HEK293T (cell line): ENCODE results near the gene RNF187.
"Not testable (repeated sequence)": the region's sequence is repeated elsewhere in the genome, so short reads cannot be mapped to it uniquely, and the experiment has no call there.

ENCODE experiments used
- CTCF ChIA-PET: fragments of 350-600 bp; formaldehyde crosslinking; extraction: SDS; loops from one replicate; lab custom pipeline; 2021; ENCODE audit warnings: antibody characterized with exemption, inconsistent platforms; lab: Yijun Ruan, JAX
- POLR2A ChIA-PET: fragments of 350-600 bp; formaldehyde crosslinking; extraction: SDS; loops from one replicate; lab custom pipeline; 2020; ENCODE audit warnings: antibody characterized with exemption, inconsistent platforms; lab: Yijun Ruan, JAX
- DNase-seq: peaks from one replicate; pipeline ENCODE4 v3.0.0; 2012; ENCODE audit warnings: mixed read lengths; ENCODE audit errors: extremely low spot score
- ARNT ChIP-seq: fragments of 450-650 bp; IDR thresholded peaks from 2 replicates; pipeline ENCODE4 v1.6.1; 2017; ENCODE audit warnings: mild to moderate bottlenecking
- BHLHE40 ChIP-seq: fragments of 450-650 bp; IDR thresholded peaks from 2 replicates; pipeline ENCODE4 v1.6.1; 2016; ENCODE audit warnings: mild to moderate bottlenecking, moderate library complexity, borderline replicate concordance
- CTBP1 ChIP-seq: fragments of 450-650 bp; IDR thresholded peaks from 2 replicates; pipeline ENCODE4 v1.6.1; 2016; ENCODE audit warnings: borderline replicate concordance
- ELF4 ChIP-seq: fragments of 450-650 bp; IDR thresholded peaks from 2 replicates; pipeline ENCODE4 v1.6.1; 2017; ENCODE audit warnings: antibody characterized with exemption
- FOXA1 ChIP-seq: fragments of 450-650 bp; IDR thresholded peaks from 2 replicates; pipeline ENCODE4 v1.6.1; 2016; ENCODE audit warnings: mild to moderate bottlenecking
- FOXK2 ChIP-seq: fragments of 450-650 bp; IDR thresholded peaks from 2 replicates; pipeline ENCODE4 v1.6.1; 2016; ENCODE audit warnings: mild to moderate bottlenecking
- FOXM1 ChIP-seq: fragments of 450-650 bp; IDR thresholded peaks from 2 replicates; pipeline ENCODE4 v1.6.1; 2017; ENCODE audit warnings: mild to moderate bottlenecking, borderline replicate concordance
- HDGF ChIP-seq: fragments of 450-650 bp; IDR thresholded peaks from 2 replicates; pipeline ENCODE4 v1.6.1; 2017; ENCODE audit warnings: antibody characterized with exemption, borderline replicate concordance
- L3MBTL2 ChIP-seq: fragments of 450-650 bp; conservative IDR thresholded peaks from 2 replicates; pipeline ENCODE4 v1.6.1; 2016; ENCODE audit warnings: mild to moderate bottlenecking
- LEF1 ChIP-seq: fragments of 450-650 bp; IDR thresholded peaks from 2 replicates; pipeline ENCODE4 v1.6.1; 2017; ENCODE audit warnings: mild to moderate bottlenecking, borderline replicate concordance
- NFRKB ChIP-seq: fragments of 450-650 bp; IDR thresholded peaks from 2 replicates; pipeline ENCODE4 v1.6.1; 2016; ENCODE audit warnings: mild to moderate bottlenecking, moderate library complexity
- SP1 ChIP-seq: fragments of 450-650 bp; IDR thresholded peaks from 2 replicates; pipeline ENCODE4 v1.6.1; 2017
- SUZ12 ChIP-seq: fragments of 450-650 bp; IDR thresholded peaks from 2 replicates; pipeline ENCODE4 v1.6.1; 2016; ENCODE audit warnings: mild to moderate bottlenecking
- TARDBP ChIP-seq: fragments of 450-650 bp; IDR thresholded peaks from 2 replicates; pipeline ENCODE4 v1.6.1; 2016
- ZNF384 ChIP-seq: fragments of 450-650 bp; IDR thresholded peaks from 2 replicates; pipeline ENCODE4 v1.6.1; 2016
- TF ChIP-seq, protein P1 (sequence below): fragments of 450-650 bp; IDR thresholded peaks from 2 replicates; pipeline ENCODE4 v1.6.1; 2016

The RNF187 gene

DNA sequence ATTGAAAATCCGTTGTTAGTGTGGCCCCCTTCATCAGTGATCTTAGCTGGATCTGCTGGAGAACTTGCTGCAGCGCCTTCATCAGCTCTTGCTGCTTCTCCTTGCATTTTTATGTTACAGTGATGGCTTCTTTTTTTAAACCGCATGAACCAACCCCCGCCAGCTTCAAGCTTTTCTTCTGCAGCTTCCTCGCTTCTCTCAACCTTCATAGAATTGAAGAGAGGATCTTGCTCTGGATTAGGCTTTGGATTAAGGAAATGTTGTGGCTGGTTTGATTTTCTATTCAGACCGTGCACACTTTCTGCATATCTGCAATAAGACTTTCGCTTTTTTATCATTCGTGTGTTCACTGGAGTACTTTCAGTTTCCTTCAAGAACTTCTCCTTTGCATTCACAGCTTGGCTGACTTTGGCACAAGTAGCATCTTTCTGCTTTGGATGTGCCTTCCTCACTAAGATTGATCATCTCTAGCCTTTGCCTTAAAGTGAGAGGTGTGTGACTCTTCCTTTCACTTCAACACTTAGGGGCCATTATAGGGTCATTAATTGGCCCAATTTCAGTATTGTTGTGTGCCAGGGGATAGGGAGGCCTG, 13.1 kb downstream of the RNF187 start:
- no peak for DNase-seq
- no peak for TF ChIP-seq ZNF384
- no peak for TF ChIP-seq LEF1
- TF ChIP-seq SP1, result no peak
- no peak for TF ChIP-seq ARNT
- no peak for TF ChIP-seq TARDBP
- POLR2A ChIA-PET, result interaction anchor here (0.8 to 1.5 kb wide), 4 partner anchors 11 to 45 kb away, joined by 3 to 7 read pairs (median 4); no protein-coding TSS in a partner anchor
- CTCF ChIA-PET, result interaction anchor here (0.6 to 1.8 kb wide), 3 partner anchors 12 to 147 kb away, joined by 3 to 10 read pairs (median 6); no protein-coding TSS in a partner anchor

DNA sequence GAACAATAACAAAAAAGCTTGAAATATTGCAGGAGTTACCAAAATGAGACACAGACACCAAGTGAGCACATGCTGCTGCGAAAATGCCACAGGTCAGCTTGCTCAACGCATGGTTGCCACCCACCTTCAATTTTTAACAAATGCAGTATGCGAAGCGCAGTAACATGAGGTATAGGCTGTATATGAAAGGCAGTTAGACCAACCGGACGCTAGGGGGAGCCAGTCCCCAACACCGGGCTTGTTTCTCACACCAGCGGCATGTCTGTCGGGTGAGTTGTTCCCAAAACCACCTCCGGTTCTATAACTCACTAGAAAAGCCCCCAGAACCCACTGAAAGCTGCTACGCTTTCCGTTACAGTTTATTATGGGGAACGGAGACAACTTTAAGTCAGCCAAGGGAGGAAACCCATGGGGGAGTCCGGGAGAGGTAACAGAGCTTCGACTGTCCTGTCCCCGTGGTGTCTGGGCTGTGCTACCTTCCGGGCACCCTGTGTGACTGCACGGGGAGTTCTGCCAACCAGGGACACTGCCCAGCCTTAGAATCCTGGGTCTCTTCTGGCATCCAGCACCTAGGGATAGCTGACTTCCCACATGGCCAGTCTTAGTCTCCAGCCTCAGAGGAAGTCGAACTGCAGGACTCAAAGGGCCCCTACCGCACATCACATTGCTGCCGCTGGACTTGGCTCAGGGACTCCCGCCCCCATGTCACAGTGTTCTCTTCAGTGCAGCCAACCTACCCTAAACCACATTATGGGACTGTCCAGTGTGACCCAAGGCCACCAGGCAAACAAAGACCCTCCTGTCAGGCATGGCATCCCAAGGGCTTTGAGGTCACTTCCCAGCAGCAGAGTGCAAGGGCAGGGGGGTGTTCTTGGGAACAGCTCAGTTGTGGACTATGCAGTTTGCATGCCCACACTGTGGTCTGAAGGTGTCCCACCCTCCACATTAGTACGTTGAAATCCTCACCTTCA, 14.0 kb downstream of the RNF187 start:
- ChIA-PET CTCF (interaction anchor here (0.7 to 1.8 kb wide), 7 partner anchors 11 to 334 kb away, joined by 3 to 10 read pairs (median 4); no protein-coding TSS in a partner anchor), POLR2A (interaction anchor here (0.8 to 1.5 kb wide), 3 partner anchors 12 to 46 kb away, joined by 3 to 7 read pairs (median 3); no protein-coding TSS in a partner anchor)
- DNase-seq, result peak; percentile 91
- TF ChIP-seq SUZ12, result no peak
- TF ChIP-seq L3MBTL2, result peak; percentile 77
- no peak for TF ChIP-seq TARDBP

DNA sequence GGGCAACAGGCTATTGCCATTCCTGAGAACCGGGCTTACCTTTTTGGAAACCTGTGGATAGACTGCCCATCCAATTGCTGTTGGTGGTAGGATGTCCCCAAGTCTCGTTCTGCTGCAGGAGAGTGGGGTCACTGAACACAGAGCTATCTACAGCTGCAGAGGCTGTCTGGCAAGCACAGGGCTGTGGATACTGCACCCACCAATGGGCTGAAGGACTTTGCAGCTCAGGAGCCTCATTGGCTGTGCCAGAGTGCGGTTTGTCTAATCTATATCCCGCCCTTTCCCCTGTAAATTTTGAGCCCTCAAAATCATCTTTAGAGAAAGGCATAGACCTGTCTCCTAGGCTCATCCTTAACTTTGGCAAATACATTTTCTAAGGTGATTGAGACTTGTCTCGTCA, 15.3 kb downstream of the RNF187 start:
- ChIA-PET POLR2A (no interaction called here), CTCF (no interaction called here)
- no peak for TF ChIP-seq ARNT
- no peak for TF ChIP-seq SUZ12
- no peak for TF ChIP-seq HDGF
- no peak for TF ChIP-seq LEF1
- TF ChIP-seq SP1, result no peak
- no peak for TF ChIP-seq CTBP1
- no peak for TF ChIP-seq BHLHE40
- no peak for TF ChIP-seq ELF4
- TF ChIP-seq FOXA1, result no peak
- TF ChIP-seq TARDBP, result no peak
- TF ChIP-seq L3MBTL2, result no peak
- DNase-seq, result no peak

DNA sequence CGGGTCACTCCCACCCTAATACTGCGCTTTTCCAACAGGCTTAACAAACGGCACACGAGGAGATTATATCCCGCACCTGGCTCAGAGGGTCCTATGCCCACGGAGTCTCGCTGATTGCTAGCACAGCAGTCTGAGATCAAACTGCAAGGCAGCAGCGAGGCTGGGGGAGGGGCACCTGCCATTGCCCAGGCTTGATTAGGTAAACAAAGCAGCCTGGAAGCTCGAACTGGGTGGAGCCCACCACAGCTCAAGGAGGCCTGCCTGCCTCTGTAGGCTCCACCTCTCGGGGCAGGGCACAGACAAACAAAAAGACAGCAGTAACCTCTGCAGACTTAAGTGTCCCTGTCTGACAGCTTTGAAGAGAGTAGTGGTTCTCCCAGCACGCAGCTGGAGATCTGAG, 18.8 kb downstream of the RNF187 start:
- POLR2A ChIA-PET, CTCF ChIA-PET: not testable (repeated sequence)

DNA sequence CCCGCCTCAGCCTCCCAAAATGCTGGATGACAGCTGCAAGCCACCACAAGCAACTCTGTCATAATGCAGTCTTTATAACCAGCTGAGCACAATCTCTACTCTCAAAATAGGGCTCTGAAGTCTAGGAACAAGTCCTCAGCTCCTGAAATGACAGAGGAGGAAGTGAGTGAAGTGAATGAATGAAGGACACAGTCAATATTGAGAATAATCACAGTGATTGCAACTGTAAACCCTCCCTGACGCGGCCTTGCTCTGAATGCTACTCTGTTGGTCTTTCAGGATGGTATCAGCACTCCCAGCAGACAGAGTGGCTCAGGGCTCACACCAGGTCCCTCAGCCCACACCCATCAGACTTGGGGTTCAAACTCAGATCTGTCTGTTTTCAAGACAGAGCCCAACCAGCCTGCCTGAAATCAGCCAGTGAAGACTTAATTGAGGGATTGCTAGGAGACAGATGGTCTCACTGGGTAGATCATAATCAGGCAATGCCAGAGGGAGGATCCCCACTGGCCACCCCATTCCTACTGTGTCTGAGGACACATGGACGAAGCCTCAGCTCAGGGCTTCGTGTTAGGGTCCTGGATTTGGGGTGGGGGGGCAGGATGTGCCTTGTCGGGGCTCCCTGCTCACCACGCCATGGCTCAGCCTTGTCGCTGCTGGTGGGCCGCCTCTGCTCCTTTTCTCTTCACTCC, 20.9 kb downstream of the RNF187 start:
- ChIA-PET POLR2A (no interaction called here), CTCF (no interaction called here)
- DNase-seq, result peak; percentile 3
- TF ChIP-seq SUZ12 (no peak), ZNF384 (no peak), ARNT (no peak), SP1 (no peak), ELF4 (no peak), LEF1 (no peak), CTBP1 (no peak), L3MBTL2 (no peak), NFRKB (no peak), FOXK2 (no peak)
- TF ChIP-seq, protein P1, sequence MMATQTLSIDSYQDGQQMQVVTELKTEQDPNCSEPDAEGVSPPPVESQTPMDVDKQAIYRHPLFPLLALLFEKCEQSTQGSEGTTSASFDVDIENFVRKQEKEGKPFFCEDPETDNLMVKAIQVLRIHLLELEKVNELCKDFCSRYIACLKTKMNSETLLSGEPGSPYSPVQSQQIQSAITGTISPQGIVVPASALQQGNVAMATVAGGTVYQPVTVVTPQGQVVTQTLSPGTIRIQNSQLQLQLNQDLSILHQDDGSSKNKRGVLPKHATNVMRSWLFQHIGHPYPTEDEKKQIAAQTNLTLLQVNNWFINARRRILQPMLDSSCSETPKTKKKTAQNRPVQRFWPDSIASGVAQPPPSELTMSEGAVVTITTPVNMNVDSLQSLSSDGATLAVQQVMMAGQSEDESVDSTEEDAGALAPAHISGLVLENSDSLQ, result no peak

More for the DNA sequence above, 18.8 kb downstream of the RNF187 start:
- DNase-seq, result not testable (repeated sequence)

DNA sequence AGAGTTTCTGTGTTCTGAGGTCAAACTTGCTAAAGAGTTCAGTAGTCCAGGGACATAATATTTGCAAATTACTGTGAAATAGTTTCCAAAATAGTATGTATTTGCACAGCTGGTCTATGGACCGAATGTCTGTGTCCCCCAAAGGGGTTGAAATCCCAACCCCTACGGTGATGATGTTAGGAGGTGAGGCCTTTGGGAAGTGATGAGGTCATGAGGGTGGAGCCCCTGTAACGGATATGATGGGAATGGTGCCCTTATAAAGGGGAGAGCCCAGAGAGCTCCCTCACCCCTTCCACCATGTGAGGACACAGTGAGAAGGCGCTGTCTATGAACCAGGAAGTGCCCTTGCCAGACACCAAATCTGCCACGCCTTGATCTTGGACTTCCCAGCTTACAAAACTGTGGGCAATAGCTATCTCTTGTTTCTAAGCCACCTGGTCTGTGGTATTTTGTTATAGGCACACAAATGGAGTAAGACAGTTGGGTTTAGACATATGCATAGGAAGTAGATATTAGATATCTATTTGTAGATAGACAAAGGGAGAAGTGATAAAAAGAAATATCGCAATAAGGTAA, 21.7 kb downstream of the RNF187 start:
- ChIA-PET CTCF (no interaction called here), POLR2A (no interaction called here)
- TF ChIP-seq FOXK2 (no peak), BHLHE40 (no peak), L3MBTL2 (no peak), ZNF384 (no peak), FOXA1 (no peak), LEF1 (no peak), HDGF (no peak), CTBP1 (no peak), FOXM1 (no peak), TARDBP (no peak)
- no peak for DNase-seq
